GM18499 (cell line): ENCODE data around the gene MERTK.

Experiments
- ATAC-seq: cut with Tn5 transposase; IDR thresholded peaks from one replicate; pipeline ENCODE4 v1.9.1; 2021; ENCODE audit warnings: moderate number of reproducible peaks; ENCODE audit not compliant: insufficient read depth, unreplicated experiment

The MERTK gene

DNA sequence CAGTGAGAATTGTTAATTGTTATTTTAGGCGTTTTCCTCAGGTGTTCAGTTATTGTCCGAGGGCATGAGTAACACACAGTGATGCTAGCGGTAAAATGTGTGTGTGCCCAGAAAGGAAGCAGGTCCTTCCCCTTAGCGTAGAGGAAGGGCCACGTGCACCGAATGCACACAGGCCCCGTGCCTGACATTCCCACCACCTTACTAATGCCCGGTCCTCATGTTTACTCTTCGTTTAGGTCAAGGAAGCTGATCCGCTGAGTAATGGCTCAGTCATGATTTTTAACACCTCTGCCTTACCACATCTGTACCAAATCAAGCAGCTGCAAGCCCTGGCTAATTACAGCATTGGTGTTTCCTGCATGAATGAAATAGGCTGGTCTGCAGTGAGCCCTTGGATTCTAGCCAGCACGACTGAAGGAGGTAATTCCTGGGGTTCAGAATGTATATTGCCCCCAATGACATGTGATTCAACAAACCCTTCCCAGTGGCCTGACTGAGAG lies 76.7 kb downstream of the MERTK start:
- no peak for ATAC-seq

GRCh38 chr2:111975819-111976218 lies 77.4 kb downstream of the MERTK start:
- no peak for ATAC-seq

- no peak for ATAC-seq
Measured at GRCh38 chr2:111977240-111977639, 78.8 kb downstream of the MERTK start.

DNA sequence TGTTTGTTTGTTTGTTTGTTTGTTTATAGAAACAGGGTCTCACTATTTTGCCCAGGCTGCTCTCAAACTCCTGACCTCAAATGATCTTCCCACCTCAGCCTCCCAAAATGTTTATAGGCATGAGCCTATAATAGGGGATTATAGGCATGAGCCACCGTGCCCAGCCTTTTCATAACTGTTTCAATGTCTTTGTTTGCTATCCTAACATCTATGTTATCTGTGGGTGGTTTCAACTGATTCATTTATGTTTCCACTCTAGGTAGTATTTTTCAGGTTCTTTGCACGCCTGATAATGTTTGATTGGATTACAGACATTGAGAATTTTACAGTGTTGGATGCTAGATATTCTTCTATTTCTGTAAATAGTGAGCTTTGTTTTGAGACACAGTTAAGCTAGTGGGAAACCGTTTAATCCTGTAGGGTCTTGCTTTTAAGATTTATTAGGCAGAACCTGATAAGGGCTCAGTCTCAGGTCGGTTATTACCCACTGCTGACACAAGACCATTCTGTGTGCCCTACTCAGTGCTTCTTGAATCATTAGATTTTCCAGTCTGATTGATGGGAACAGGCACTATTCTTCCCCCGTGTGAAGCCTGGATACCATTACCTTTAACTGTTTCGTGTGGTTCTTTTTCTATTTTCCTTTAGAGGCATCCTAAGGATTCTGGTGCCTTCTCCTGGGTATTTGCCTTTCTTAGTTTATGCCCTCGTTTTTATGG lies 80.2 kb downstream of the MERTK start:
- ATAC-seq, result no peak

DNA sequence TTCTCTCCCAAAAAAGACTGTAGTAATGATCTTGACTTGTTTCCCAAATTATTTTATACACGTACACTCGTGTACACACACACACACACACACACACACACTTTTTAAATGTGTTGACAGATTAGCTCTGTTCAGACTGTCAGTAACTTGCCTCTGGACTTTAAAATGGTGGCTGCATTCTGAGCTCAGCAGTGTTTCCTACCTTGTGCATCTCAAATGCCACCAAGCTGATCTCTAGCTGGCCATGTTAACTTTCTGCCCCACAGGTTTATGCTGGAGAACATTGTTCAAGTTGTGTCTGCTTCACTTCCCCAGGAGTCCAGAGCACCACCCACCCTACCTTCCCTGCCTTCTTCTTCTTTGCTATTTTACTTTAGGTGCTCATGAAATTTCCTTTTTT lies 83.3 kb downstream of the MERTK start:
- no peak for ATAC-seq

DNA sequence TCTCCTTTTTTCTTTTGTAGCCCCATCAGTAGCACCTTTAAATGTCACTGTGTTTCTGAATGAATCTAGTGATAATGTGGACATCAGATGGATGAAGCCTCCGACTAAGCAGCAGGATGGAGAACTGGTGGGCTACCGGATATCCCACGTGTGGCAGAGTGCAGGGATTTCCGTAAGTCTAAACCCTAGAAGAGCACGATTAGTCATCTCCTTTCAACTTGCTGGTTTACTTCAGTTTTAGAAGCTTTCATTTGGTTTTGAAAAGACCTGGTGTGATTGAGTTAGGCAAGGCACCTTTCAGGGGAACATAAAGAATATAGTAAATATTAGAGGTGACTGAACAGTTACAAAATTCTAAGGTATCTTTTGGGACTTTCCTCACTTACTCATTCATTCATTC lies 84.4 kb downstream of the MERTK start:
- ATAC-seq, result no peak

GRCh38 chr2:111983478-111984212 lies 85.2 kb downstream of the MERTK start:
- ATAC-seq, result no peak

DNA sequence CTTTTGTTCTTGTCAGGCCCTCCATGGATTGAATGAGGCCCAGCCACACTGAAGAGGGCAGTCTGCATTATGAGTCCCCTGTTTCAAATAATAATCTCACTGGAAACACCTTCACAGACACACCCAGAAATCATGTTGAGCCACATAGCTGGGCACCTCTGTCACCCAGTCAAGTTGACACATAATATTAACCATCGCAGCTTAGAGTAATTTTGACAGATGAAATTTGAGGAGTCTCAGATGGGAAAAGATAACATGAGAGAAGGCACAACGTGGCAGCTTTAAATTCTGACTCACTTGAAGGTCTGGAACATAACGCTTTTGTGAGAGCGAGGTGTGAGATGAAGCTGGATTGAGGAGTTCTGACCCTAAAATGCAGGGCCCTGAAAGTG lies 85.8 kb downstream of the MERTK start:
- no peak for ATAC-seq

GRCh38 chr2:111985514-111985913 lies 87.1 kb downstream of the MERTK start:
- ATAC-seq, result no peak

DNA sequence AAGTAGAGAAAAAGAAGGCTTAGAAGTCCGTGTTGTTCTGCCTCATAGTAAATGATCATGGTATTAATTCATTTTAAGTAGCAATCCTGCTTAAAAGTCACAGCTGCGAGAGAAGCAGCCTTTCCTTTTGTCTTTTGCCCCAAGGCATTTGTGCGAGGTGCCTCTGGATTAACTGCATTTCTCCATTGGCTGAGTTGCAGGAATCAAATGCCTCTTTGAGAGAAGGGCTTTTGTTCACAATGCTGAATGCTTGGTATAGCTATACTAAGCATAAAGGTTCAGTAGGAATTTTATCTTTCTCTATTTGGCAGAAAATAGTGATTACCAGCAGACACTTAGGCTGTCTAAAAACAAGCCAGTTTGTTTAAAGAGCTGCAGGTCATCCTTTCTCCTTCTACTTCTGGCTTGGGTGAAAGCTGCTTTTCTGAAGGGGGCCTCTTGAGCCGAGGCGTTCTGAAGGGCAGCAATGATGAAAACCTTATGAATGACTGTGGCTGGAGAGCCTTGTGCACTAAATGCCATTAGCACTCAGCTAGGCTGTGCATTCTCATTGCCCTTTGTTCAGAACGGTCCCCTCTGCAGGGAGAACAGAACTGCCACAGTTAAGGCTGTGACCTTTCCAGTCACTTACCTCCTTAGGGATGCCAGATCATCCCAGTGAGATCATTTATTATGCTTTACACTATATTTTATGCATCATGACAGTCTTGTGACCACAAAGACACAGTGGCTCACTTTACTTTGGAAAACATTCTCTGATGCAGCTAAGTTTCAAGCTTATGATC lies 87.9 kb downstream of the MERTK start:
- no peak for ATAC-seq

DNA sequence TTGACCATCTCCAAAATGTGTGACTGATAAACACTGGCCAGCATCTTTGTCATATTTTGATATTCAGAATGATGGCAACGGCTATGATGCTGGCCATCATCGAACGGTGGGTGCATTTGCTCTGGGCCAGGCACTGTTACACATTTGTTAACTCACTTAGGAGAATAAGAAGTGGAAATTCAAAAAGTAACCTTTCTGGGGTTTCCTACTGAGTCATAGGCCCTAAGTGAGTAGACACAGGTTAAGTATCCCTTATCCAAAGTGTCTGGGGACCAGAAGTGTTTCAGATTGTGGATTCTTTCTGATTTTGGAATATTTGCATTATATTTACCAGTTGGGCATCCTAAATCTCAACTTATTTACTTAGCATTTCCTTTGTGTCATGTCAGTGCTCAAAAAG lies 92.0 kb downstream of the MERTK start:
- no peak for ATAC-seq

GRCh38 chr2:111990856-111991255 lies 92.4 kb downstream of the MERTK start:
- no peak for ATAC-seq

GRCh38 chr2:111994042-111994441 lies 95.6 kb downstream of the MERTK start:
- ATAC-seq, result no peak

DNA sequence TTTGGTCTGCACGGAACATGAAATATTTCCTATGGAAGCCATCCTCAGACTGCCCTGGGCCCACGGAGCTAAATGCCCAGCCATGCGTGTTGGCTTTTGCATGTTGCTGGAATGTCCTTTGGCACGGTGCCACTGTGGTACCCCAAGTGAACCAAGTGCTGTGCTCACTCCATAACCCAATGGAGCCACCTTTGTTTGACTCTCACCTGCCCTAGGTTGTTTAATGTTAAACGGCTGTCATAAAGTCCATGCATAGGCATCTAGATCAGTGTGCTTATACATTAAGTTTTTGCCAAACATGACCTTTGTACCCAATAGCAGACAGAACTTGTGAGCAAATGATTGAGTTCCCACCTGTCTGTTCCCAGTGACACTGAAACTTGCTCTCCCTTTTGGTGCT lies 96.7 kb downstream of the MERTK start:
- no peak for ATAC-seq

DNA sequence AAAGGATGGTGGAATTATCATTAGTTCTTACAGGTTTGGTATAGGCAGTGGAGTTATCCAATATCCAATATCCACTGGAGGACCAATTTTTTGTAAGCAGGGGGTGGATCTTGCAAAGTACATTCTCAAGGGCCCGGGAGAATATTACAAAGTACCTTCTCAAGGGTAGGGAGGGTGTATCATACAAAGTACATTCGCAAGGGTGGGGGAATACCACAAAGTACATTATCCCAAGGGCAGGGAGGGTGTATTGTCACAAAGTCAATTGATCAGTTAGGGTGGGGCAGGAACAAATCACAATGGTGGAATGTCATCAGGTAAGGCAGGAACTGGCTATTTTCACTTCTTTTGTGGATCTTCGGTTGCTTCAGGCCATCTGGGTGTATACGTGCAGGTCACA lies 101.4 kb downstream of the MERTK start:
- ATAC-seq, result no peak

GRCh38 chr2:112000399-112001135 lies 102.2 kb downstream of the MERTK start:
- no peak for ATAC-seq

- ATAC-seq, result no peak
Measured at GRCh38 chr2:112001136-112001715, 102.8 kb downstream of the MERTK start.

- no peak for ATAC-seq
Measured at GRCh38 chr2:112001942-112002341, 103.5 kb downstream of the MERTK start.

DNA sequence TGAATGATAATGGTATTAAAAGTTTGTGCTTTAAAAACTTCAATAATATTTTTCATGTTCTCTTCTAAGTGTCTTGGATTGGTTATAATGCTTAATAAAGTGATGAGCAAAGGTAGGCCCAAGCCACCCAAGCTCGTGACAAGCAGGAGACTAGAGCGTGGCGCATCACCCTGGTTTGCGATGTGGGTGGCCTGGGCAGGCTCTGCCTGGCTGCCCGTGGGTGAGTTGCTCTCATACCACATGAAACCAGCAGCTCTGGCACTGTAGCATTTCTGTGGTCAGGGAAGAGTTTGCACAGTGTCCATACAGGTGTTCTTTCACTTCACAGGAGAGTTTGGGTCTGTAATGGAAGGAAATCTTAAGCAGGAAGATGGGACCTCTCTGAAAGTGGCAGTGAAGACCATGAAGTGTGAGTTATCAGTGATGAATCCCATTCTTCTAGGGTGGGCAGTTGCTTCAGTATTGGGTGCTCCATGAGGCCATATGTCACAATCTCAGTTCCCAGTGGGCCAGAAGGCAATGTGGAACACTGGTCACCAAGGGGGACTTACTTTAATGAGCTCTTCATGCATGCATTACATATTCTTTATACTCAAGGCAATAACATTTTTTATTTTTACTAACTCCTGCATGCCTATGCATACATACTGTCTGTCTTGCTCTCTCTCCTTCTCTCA lies 105.3 kb downstream of the MERTK start:
- ATAC-seq, result no peak

DNA sequence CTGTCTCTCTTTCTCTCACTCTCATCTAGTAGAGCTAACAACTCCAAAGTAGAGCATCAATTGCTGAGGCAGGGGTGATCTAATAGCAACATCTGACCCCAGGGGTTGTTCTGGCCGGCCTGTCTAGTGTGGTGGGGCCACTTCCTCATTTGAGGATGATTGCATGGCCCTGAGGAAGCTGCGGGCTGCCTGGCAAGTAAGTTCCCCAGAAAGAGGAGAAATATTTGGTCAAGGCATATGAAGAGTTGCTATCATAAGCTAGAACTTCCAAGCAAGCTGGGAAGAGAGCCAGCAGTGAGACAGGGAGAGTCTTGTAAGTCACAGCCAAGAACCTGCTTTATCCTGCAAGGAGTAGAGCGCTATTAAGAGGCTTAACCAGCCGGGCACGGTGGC lies 105.8 kb downstream of the MERTK start:
- ATAC-seq, result no peak
